ENCODE results near the gene HOXA5.
A peak's percentile ranks its signal among the peaks of the same experiment; 100 is the strongest.

DNA sequence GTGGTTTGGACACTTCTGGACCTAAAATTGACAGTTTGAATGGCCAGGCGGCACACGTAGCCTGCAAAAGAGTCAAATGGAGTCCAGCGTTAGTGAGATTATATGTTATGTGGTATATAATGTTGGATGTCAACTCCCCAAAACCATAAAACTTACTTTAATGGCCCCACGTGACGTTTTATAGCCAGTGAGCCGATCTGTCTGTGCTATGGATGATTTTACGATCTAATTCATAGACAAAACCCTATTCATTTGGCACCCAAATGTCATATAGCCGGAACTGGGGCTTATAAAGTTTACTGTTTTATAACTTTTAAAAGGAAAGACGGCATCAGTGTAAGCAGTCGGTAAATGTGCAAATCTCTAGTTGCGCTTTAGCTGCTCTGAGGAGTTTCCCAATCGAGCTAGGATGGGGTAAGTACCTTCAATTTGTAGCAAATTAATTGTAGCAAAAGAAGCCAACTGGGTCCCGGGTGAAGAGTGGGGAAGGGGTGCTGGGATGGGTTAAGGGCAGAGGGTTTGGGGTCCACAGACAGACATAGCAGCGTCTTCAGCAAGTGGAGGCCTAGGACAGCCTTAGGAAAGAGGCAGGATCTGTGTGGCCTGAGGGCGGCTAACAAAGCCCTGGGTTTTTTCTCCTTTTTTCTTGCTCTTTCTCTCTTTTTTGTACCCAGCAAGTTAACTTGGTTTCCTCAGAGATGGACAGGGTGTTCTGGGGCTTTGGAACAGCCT, 3.2 kb downstream of the HOXA5 start:
- no peak for TF ChIP-seq CTCF (IDR thresholded peaks at IDR 0.05; ENCODE audit: extremely low read depth in 1 of 2, insufficient read depth in 1 of 2, low read depth in 1 of 2, low read length in 2 of 2)
- TF ChIP-seq, protein P1, sequence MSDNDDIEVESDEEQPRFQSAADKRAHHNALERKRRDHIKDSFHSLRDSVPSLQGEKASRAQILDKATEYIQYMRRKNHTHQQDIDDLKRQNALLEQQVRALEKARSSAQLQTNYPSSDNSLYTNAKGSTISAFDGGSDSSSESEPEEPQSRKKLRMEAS (IDR thresholded peaks at IDR 0.05; ENCODE audit: insufficient read depth, insufficient read length): no peak
- peak; percentile 3 for TF ChIP-seq POLR2A (IDR thresholded peaks at IDR 0.05; ENCODE audit: low read depth, low read length)
- no peak for TF ChIP-seq EZH2 (IDR thresholded peaks at IDR 0.05; ENCODE audit: borderline replicate concordance, low read depth, low read length, severe bottlenecking)
- TF ChIP-seq JUN (IDR thresholded peaks at IDR 0.05; ENCODE audit: borderline replicate concordance, insufficient read depth, insufficient read length, low read depth): no peak
